ENCODE results near the gene FAM234A. TPM values are rescaled to one million over a fixed set of nuclear protein-coding genes. Genes with fewer than 3 reads are reported as not detected.

FAM234A gene
- total RNA-seq, 1 experiment from 2014 or later = 121 TPM

DNA sequence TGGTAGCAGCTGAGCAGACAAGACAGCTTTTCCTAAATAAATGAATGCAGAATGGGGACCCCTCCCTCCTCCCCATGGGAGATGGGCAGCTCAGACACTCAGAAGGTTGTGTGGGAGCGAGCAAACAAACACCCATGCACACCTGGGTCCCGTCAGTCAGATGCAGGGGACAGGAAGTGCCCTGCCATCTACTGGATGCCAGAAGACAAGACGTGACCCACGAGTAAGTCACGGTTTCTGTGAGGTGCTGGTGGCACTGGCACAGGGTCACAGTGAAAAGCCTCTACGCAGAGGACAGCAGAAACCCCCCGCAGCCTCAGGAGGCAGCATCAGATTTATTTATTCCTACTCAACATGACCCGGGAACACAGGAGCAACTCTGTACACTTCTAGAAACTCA is 45.9 kb upstream of the FAM234A start:
- ATAC-seq (peak; percentile 67; the same call in 1 of the 2 replicates), DNase-seq (ENCODE audit: low read depth, low spot score) (no peak)
- no peak overlapping the region for H3K4me3 ChIP-seq (ENCODE audit: low read depth in 2 of 2, low read length in 2 of 2)
- no TSS peak for BruUV-seq (replicated peaks)
- in situ Hi-C loops (cut with HindIII; ENCODE audit: low pct_unique_long_range_greater_than_20kb, low sequenced_read_pairs) = no loop called here
- ChIA-PET POLR2A (no interaction called here), CTCF (no interaction called here)
- intact Hi-C loops (cut with micrococcal nuclease; ENCODE audit: unreplicated experiment) = no loop called here
- H3K36me3 ChIP-seq (ENCODE audit: control insufficient read depth, insufficient read depth, low read length) = peaks cover 16% of the 10 kb centered on the region
- H3K27me3 ChIP-seq (ENCODE audit: control insufficient read depth, insufficient read depth, low read length) = no peaks in the 10 kb centered on the region
- TF ChIP-seq, protein P1, sequence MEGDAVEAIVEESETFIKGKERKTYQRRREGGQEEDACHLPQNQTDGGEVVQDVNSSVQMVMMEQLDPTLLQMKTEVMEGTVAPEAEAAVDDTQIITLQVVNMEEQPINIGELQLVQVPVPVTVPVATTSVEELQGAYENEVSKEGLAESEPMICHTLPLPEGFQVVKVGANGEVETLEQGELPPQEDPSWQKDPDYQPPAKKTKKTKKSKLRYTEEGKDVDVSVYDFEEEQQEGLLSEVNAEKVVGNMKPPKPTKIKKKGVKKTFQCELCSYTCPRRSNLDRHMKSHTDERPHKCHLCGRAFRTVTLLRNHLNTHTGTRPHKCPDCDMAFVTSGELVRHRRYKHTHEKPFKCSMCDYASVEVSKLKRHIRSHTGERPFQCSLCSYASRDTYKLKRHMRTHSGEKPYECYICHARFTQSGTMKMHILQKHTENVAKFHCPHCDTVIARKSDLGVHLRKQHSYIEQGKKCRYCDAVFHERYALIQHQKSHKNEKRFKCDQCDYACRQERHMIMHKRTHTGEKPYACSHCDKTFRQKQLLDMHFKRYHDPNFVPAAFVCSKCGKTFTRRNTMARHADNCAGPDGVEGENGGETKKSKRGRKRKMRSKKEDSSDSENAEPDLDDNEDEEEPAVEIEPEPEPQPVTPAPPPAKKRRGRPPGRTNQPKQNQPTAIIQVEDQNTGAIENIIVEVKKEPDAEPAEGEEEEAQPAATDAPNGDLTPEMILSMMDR (IDR thresholded peaks at IDR 0.05) = no peak
- no peak for TF ChIP-seq POLR2AphosphoS5 (IDR thresholded peaks at IDR 0.05; ENCODE audit: low read depth, low read length)
- TF ChIP-seq SIN3A (IDR thresholded peaks at IDR 0.05; ENCODE audit: borderline replicate concordance, insufficient read depth, low read depth, low read length) = no peak
- no peak for TF ChIP-seq TCF7L2 (IDR thresholded peaks at IDR 0.05; ENCODE audit: low read depth, low read length)
- TF ChIP-seq, protein P2, sequence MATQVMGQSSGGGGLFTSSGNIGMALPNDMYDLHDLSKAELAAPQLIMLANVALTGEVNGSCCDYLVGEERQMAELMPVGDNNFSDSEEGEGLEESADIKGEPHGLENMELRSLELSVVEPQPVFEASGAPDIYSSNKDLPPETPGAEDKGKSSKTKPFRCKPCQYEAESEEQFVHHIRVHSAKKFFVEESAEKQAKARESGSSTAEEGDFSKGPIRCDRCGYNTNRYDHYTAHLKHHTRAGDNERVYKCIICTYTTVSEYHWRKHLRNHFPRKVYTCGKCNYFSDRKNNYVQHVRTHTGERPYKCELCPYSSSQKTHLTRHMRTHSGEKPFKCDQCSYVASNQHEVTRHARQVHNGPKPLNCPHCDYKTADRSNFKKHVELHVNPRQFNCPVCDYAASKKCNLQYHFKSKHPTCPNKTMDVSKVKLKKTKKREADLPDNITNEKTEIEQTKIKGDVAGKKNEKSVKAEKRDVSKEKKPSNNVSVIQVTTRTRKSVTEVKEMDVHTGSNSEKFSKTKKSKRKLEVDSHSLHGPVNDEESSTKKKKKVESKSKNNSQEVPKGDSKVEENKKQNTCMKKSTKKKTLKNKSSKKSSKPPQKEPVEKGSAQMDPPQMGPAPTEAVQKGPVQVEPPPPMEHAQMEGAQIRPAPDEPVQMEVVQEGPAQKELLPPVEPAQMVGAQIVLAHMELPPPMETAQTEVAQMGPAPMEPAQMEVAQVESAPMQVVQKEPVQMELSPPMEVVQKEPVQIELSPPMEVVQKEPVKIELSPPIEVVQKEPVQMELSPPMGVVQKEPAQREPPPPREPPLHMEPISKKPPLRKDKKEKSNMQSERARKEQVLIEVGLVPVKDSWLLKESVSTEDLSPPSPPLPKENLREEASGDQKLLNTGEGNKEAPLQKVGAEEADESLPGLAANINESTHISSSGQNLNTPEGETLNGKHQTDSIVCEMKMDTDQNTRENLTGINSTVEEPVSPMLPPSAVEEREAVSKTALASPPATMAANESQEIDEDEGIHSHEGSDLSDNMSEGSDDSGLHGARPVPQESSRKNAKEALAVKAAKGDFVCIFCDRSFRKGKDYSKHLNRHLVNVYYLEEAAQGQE (IDR thresholded peaks at IDR 0.05; ENCODE audit: insufficient read depth in 1 of 2, low read depth in 2 of 2, low read length in 1 of 2) = no peak
- H3K9me3 ChIP-seq (ENCODE audit: control insufficient read depth, insufficient read depth, low read depth, low read length) = no peaks in the 10 kb centered on the region
- H3K27ac ChIP-seq (ENCODE audit: low read length) = no peak overlapping the region
- no peaks in the 10 kb centered on the region for H3K4me1 ChIP-seq (ENCODE audit: control insufficient read depth, insufficient read depth, low read length)

DNA sequence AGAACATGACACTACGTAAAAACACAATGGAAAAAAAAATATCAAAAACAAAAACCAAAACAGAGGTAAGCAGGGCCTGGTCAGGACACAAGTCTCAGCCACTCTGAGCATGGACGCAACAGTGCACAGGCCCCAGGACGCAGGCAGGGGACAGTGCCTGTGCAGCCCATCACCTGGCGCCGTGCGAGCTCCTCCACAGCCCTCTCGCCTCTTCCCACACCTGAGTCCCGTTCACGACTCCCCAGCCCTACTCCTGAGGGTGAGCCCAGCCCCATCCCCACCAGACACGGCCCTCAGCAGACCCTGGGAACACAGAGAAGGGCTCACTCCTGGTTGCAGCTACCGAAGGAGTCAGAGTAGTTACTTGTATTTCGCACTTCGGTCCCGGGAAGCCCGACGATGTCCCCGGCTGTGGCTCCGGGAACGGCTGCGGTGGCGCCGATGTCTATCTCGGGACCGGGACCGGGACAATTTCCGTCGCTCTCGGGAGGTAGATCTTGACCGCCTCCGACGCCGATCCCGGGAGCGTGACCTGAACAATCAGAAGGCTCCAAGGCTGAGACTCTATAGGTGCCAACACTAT is 44.9 kb upstream of the FAM234A start:
- no peak for TF ChIP-seq POLR2AphosphoS5 (IDR thresholded peaks at IDR 0.05; ENCODE audit: low read depth, low read length)
- TF ChIP-seq TCF7L2 (IDR thresholded peaks at IDR 0.05; ENCODE audit: low read depth, low read length) = no peak
- in situ Hi-C loops (cut with HindIII; ENCODE audit: low pct_unique_long_range_greater_than_20kb, low sequenced_read_pairs) = no loop called here

DNA sequence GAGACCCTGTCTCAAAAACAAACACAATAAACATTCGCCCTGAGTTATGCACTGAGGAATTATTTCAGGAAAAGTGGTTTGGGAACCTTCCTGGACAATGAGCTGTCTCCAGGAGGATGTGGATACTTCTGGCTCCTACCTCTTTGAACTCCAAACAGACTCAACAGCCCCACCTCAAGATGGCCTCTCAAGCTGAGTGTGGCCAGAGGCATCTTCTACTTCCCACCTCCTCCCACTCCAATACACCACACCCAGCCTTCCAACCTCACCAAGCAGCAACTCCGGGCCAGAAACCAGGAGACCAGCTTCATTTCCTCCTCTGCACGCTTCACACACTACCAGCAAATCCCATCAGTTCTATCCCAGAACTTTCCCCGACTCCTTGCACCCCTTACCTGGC is 42.8 kb upstream of the FAM234A start:
- Histone ChIP-seq H3K27ac (ENCODE audit: low read length) (no peak overlapping the region), H3K9me3 (ENCODE audit: control insufficient read depth, insufficient read depth, low read depth, low read length) (no peaks in the 10 kb centered on the region), H3K4me3 (ENCODE audit: low read depth in 2 of 2, low read length in 2 of 2) (no peak overlapping the region), H3K27me3 (ENCODE audit: control insufficient read depth, insufficient read depth, low read length) (no peaks in the 10 kb centered on the region), H3K4me1 (ENCODE audit: control insufficient read depth, insufficient read depth, low read length) (no peaks in the 10 kb centered on the region), H3K36me3 (ENCODE audit: control insufficient read depth, insufficient read depth, low read length) (peaks cover 21% of the 10 kb centered on the region)
- BruUV-seq (replicated peaks) = no TSS peak
- intact Hi-C loops (cut with micrococcal nuclease; ENCODE audit: unreplicated experiment) (no loop called here), in situ Hi-C loops (cut with HindIII; ENCODE audit: low pct_unique_long_range_greater_than_20kb, low sequenced_read_pairs) (no loop called here)
- TF ChIP-seq, protein P1 (IDR thresholded peaks at IDR 0.05) = no peak
- TF ChIP-seq SIN3A (IDR thresholded peaks at IDR 0.05; ENCODE audit: borderline replicate concordance, insufficient read depth, low read depth, low read length) = no peak
- TF ChIP-seq POLR2AphosphoS5 (IDR thresholded peaks at IDR 0.05; ENCODE audit: low read depth, low read length) = no peak
- TF ChIP-seq, protein P2 (IDR thresholded peaks at IDR 0.05; ENCODE audit: insufficient read depth in 1 of 2, low read depth in 2 of 2, low read length in 1 of 2) = no peak
- no peak for TF ChIP-seq TCF7L2 (IDR thresholded peaks at IDR 0.05; ENCODE audit: low read depth, low read length)
- DNase-seq (ENCODE audit: low read depth, low spot score) (no peak), ATAC-seq (no peak)
- POLR2A ChIA-PET = no interaction called here
- CTCF ChIA-PET = interaction anchor here (0.7 kb wide), 1 partner anchor 86 kb away, joined by 10 read pairs; no protein-coding TSS in a partner anchor

More for the DNA sequence above, 44.9 kb upstream of the FAM234A start:
- Histone ChIP-seq H3K4me1 (ENCODE audit: control insufficient read depth, insufficient read depth, low read length) (no peaks in the 10 kb centered on the region), H3K9me3 (ENCODE audit: control insufficient read depth, insufficient read depth, low read depth, low read length) (no peaks in the 10 kb centered on the region), H3K27me3 (ENCODE audit: control insufficient read depth, insufficient read depth, low read length) (no peaks in the 10 kb centered on the region), H3K27ac (ENCODE audit: low read length) (no peak overlapping the region), H3K4me3 (ENCODE audit: low read depth in 2 of 2, low read length in 2 of 2) (no peak overlapping the region), H3K36me3 (ENCODE audit: control insufficient read depth, insufficient read depth, low read length) (peaks cover 21% of the 10 kb centered on the region)
- intact Hi-C loops (cut with micrococcal nuclease; ENCODE audit: unreplicated experiment) = no loop called here
- no TSS peak for BruUV-seq (replicated peaks)
- ATAC-seq (no peak), DNase-seq (ENCODE audit: low read depth, low spot score) (no peak)
- POLR2A ChIA-PET = no interaction called here
- CTCF ChIA-PET = no interaction called here
